ENCODE results near the gene MYADML2. TPM values are rescaled to one million over a fixed set of nuclear protein-coding genes. Genes with fewer than 3 reads are reported as not detected.

Gene MYADML2
- total and polyA plus RNA-seq, 2 of the 8 experiments (the other 6 are each of a cell fraction or from before 2014, with no cell fraction given): 0.26 to 0.47 TPM

- Histone ChIP-seq H2BK120ac (replicated peaks; ENCODE audit: low read depth, low read length) (no peak overlapping the region), H4K5ac (ENCODE audit: insufficient read length, low read depth, low read length) (no peak overlapping the region), H3K14ac (ENCODE audit: insufficient read length) (no peak overlapping the region), H3K27ac (ENCODE audit: low read depth, low read length) (no peak overlapping the region), H2BK15ac (ENCODE audit: low read length) (no peak overlapping the region), H2BK20ac (ENCODE audit: low read length) (no peak overlapping the region), H2AK5ac (ENCODE audit: low read depth, low read length) (no peak overlapping the region; the same call in 1 of the 2 replicates), H3K9ac (replicated peaks in 1 of 4; ENCODE audit: extremely low read depth in 1 of 4, low read depth in 3 of 4, low read length in 3 of 4) (peak overlapping the region in 1 of 4 experiments; percentile 10; a peak in 2 of 7 replicates), H3K79me1 (ENCODE audit: low read depth, low read length) (peaks cover 9% of the 10 kb centered on the region), H3K9me3 (ENCODE audit: insufficient read depth in 2 of 2, low read depth in 1 of 2, low read length in 1 of 2) (no peaks in the 10 kb centered on the region), H2BK5ac (ENCODE audit: low read depth, low read length) (peak overlapping the region; percentile 63; the same call in 1 of the 2 replicates), H3K18ac (ENCODE audit: extremely low read depth, low read length) (peak overlapping the region; percentile 7; the same call in 1 of the 2 replicates), H3K23me2 (ENCODE audit: low read depth, low read length) (no peaks in the 10 kb centered on the region), H4K8ac (ENCODE audit: extremely low read depth, insufficient read depth, low read length) (0 out of 2 replicates have a peak overlapping the region, but pooled peaks have one; percentile 8), H3K27me3 (replicated peaks in 1 of 4; ENCODE audit: control insufficient read depth in 3 of 4, extremely low read depth in 1 of 4, insufficient read depth in 3 of 4, low read length in 3 of 4) (no peaks in the 10 kb centered on the region), H2BK12ac (ENCODE audit: low read depth, low read length) (no peak overlapping the region), H3K4me2 (ENCODE audit: insufficient read depth in 1 of 2, low read depth in 2 of 2, low read length in 2 of 2) (no peak overlapping the region), H3K56ac (replicated peaks; ENCODE audit: insufficient read length, low read depth, low read length) (no peak overlapping the region), H4K91ac (replicated peaks; ENCODE audit: insufficient read length, low read length) (peak overlapping the region; percentile 73), H2AFZ (ENCODE audit: low read length) (no peak overlapping the region), H3K79me2 (ENCODE audit: control insufficient read depth in 1 of 2, insufficient read depth in 2 of 2, low read length in 2 of 2) (peaks cover 0 to 3% of the 10 kb centered on the region in 2 experiments; a peak in 1 of 4 replicates), H3K36me3 (ENCODE audit: control insufficient read depth in 2 of 4, insufficient read depth in 4 of 4, low read length in 3 of 4) (peaks cover 0 to 8% (median under 1%) of the 10 kb centered on the region in 4 experiments; a peak in 3 of 8 replicates), H3K4ac (replicated peaks; ENCODE audit: insufficient read length, low read depth, low read length) (peak overlapping the region; percentile 85), H3K23ac (ENCODE audit: insufficient read length) (no peak overlapping the region), H4K20me1 (replicated peaks in 1 of 2; ENCODE audit: control insufficient read depth in 1 of 2, insufficient read depth in 2 of 2, low read length in 2 of 2) (peaks cover 3 to 16% of the 10 kb centered on the region in 2 experiments), H3K4me3 (ENCODE audit: extremely low read depth in 1 of 4, insufficient read depth in 2 of 4, low read depth in 3 of 4, low read length in 4 of 4) (no peak overlapping the region), H3K4me1 (replicated peaks in 1 of 4; ENCODE audit: control insufficient read depth in 3 of 4, insufficient read depth in 4 of 4, low read length in 3 of 4) (peaks cover 0 to 31% (median 27%) of the 10 kb centered on the region in 4 experiments; a peak in 6 of 7 replicates)
- CTCF ChIA-PET (ENCODE audit: partially characterized antibody): interaction anchor here (0.6 to 1.8 kb wide), 8 partner anchors 11 to 1712 kb away, joined by 3 to 12 read pairs (median 4); no protein-coding TSS in a partner anchor
- DNase-seq (ENCODE audit: low read depth in 1 of 2, low spot score in 2 of 2) (no peak), FAIRE-seq (no peak)
- POLR2A ChIA-PET (ENCODE audit: partially characterized antibody): interaction anchor here (0.8 to 5.1 kb wide), 9 partner anchors 9 to 68 kb away, joined by 3 to 40 read pairs (median 5); partner anchors contain the start of gene ASPSCR1
- 90% methylated on average over 25 of the region's 25 CpGs; no CpG with 5 or more reads in 1 of the 2 experiments for WGBS, 2 experiments (ENCODE audit: extremely low coverage in 1 of 2, insufficient coverage in 1 of 2, insufficient read length in 1 of 2, insufficient replicate concordance in 2 of 2, low coverage in 1 of 2, low lambda C conversion rate in 2 of 2, missing lambda C conversion rate in 1 of 2)
- TF ChIP-seq CHD1 (IDR thresholded peaks at IDR 0.05; ENCODE audit: low read depth, low read length) (no peak), SAP30 (IDR thresholded peaks at IDR 0.05; ENCODE audit: insufficient read depth, insufficient replicate concordance, low read length) (no peak), FOSL1 (IDR thresholded peaks at IDR 0.05; ENCODE audit: insufficient read depth, low read depth, low read length) (no peak), JUND (IDR thresholded peaks at IDR 0.05; ENCODE audit: low read length) (no peak), SRF (IDR thresholded peaks at IDR 0.05; ENCODE audit: low read depth, low read length) (no peak), HDAC2 (IDR thresholded peaks at IDR 0.05; ENCODE audit: borderline replicate concordance in 1 of 2, low read depth in 2 of 2, low read length in 2 of 2) (no peak), RXRA (IDR thresholded peaks at IDR 0.05; ENCODE audit: insufficient read depth, low read depth, low read length) (no peak), SP2 (IDR thresholded peaks at IDR 0.05; ENCODE audit: low read length) (no peak), RFX5 (IDR thresholded peaks at IDR 0.05; ENCODE audit: borderline replicate concordance, low read depth, low read length) (no peak), SIX5 (IDR thresholded peaks at IDR 0.05; ENCODE audit: low read depth, low read length) (no peak)
- TF ChIP-seq, protein P1, sequence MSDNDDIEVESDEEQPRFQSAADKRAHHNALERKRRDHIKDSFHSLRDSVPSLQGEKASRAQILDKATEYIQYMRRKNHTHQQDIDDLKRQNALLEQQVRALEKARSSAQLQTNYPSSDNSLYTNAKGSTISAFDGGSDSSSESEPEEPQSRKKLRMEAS (IDR thresholded peaks at IDR 0.05): no peak
These were observed 44.0 kb upstream of the MYADML2 start for GRCh38 chr17:81990836-81991683.
